Erythroblast (primary cell): ENCODE data around the gene USP22.

Source experiments
- GATA1 ChIP-seq: IDR thresholded peaks from 2 replicates; pipeline ENCODE4 v1.6.1; 2011; ENCODE audit warnings: low read depth, mild to moderate bottlenecking, control low read depth, low read length, moderate library complexity
- POLR2A ChIP-seq: IDR thresholded peaks from 2 replicates; pipeline ENCODE4 v1.6.1; 2011; ENCODE audit warnings: mild to moderate bottlenecking, low read length

DNA sequence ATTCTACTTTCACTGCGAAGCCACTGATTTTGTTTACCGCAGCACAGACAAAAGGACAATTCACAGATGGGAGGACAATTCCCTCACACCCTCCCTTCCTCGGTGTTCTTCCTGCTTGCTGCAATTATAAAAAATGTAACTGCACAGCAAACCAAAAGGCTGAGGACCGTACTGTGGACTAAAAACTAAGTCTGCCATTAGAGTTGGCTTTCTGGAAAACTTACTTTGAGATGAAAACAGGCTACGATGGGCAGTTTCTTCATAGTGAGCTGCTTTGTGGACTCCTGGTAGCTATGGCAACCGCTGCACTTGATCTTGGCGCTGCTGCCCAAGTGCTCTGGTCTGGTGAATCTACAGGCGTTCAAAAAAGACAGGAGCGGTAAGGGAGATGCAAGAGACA lies 35.2 kb downstream of the USP22 start:
- TF ChIP-seq POLR2A: no peak
- TF ChIP-seq GATA1: no peak
